ENCODE measurements around the gene HIF1A.
A peak's percentile ranks its signal among the peaks of the same experiment; 100 is the strongest.
"Not testable (repeated sequence)": the region's sequence is repeated elsewhere in the genome, so short reads cannot be mapped to it uniquely, and the experiment has no call there.

The HIF1A gene

DNA sequence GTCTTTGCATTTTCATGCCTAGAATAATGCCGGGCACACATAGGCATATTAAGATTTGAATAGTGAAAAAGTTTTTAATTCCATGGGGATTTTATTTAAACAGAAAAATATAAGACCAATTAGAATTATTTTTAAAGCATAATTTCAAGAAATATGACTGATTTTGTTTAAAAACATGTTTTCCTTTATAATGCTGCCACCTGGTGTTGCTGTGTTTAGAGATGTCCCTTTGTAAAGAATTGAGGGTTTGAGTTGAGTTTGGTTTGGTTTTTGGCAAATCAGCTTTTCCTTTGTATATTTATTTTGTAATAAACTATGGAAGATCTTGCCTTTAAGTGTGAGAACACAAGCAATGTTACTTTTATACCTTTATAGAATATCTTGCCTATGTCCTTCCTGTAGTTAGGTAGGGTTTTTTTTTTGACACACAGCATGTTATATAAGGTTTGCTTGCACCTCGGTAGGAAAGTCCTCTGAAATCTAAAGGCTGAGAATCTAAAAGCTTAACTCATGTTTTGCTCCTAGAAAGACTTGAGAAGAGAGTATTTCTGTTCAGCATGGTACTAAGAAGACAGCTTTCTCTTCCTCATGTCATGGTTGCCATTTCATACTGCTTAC, 35.6 kb downstream of the HIF1A start:
- intact Hi-C loops (cut with DNase I): loop anchor here (2.0 kb wide), 1 partner anchor 270 kb away; no protein-coding TSS in a partner anchor
- peak in 1 of 42 donors; percentile 15 for DNase-seq

DNA sequence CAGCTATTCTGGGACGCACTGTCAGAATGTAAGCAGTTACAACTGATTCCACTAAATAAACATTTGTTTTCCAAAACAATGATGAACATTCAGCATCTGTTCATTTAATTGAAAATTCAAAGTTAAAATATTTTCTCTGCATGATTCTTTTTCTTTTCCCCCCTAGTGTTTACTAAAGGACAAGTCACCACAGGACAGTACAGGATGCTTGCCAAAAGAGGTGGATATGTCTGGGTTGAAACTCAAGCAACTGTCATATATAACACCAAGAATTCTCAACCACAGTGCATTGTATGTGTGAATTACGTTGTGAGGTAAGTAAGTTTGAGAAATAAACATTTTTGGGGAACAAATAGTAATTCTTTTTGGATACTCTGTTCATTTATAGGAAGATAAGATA, 38.7 kb downstream of the HIF1A start:
- intact Hi-C loops (cut with DNase I): no loop called here
- DNase-seq: no peak

DNA sequence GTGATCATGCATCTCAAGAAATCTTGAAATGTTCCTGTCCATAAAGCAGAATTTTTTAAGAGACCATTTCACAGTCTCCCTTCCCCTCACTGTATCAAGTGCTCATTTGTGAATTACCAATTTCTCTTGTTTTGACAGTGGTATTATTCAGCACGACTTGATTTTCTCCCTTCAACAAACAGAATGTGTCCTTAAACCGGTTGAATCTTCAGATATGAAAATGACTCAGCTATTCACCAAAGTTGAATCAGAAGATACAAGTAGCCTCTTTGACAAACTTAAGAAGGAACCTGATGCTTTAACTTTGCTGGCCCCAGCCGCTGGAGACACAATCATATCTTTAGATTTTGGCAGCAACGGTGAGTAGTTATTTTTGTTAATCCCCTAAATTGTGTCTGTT, 41.4 kb downstream of the HIF1A start:
- DNase-seq: no peak
- intact Hi-C loops (cut with DNase I): no loop called here

DNA sequence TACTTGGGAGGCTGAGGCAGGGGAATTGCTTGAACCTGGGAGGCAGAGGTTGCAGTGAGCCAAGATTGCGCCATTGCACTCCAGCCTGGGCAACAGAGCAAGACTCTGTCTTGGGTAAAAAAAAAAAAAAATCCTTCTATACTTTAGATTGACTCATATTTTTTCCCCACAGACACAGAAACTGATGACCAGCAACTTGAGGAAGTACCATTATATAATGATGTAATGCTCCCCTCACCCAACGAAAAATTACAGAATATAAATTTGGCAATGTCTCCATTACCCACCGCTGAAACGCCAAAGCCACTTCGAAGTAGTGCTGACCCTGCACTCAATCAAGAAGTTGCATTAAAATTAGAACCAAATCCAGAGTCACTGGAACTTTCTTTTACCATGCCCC, 42.6 kb downstream of the HIF1A start:
- intact Hi-C loops (cut with DNase I): no loop called here
- DNase-seq: no peak

DNA sequence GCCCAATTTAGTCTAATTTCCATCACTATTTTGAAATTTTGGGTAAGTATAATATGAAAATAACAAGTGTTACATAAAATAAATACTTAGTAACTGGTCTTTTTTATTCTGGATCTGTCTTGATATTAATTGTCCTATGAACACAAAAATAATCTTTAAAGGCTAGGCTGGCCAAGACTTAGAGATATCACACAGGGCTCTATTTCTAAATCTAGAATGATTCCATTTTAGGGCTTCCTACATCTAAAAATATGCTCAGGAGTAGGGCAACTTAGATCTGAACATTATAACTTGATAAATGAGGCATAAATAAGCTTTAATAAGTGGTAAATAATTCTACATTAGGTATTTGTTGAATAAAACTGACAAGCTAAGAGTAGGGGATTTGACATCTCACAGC, 43.8 kb downstream of the HIF1A start:
- intact Hi-C loops (cut with DNase I): no loop called here
- DNase-seq: no peak

DNA sequence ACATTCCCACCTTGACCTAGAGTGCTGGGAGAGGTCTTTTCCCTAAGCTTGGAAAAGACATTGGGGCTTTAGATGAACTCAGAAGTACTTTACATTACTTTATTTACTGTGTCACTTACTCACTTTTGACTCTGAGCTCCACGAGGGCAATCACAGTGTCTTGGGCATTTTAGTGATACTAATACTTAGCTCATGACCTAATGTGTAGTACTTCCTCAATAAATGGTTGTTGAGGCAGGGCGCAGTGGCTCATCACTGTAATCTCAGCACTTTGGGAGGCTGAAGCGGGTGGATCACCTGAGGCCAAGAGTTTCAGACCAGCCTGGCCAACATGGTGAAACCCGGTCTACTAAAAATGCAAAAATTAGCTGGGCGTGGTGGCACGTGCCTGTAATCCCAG, 47.1 kb downstream of the HIF1A start:
- intact Hi-C loops (cut with DNase I): no loop called here
- DNase-seq: no peak

DNA sequence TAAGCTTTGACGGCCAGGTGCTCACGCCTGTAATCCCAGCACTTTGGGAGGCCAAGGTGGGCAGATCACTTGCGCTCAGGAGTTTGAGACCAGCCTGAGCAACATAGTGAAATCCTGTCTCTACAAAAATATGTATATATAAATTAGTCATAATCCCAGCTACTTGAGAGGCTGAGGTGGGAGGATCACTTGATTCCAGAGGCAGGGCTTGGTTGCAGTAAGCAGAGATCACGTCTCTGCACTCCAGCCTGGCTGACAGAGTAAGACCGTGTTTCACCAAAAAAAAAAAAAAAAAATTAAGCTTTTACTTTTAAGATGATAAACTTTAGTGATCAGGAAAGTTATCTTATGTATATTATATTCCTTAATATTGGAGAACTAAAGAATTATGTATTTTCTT, 48.9 kb downstream of the HIF1A start:
- intact Hi-C loops (cut with DNase I): no loop called here
- peak in 3 of 42 donors; percentile 18 to 34 (median 28) for DNase-seq

DNA sequence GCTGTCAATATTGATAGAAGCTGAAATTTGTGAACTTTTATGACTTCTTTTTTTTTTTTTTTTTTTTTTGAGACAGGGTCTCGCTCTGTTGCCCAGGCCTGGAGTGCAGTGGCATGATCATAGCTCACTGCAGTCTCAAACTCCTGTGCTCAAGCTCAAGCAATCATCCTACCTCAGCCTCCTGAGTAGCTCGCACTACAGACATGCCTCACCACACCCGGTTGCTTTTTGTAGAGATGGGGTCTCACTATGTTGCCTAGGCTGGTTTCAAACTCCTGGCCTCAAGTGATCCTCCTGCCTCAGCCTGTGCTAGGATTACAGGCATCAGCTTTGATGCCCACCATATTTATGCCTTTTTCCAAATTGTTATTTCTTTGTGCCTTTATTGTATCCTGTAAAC, 51.0 kb downstream of the HIF1A start:
- intact Hi-C loops (cut with DNase I); DNase-seq: not testable (repeated sequence)

DNA sequence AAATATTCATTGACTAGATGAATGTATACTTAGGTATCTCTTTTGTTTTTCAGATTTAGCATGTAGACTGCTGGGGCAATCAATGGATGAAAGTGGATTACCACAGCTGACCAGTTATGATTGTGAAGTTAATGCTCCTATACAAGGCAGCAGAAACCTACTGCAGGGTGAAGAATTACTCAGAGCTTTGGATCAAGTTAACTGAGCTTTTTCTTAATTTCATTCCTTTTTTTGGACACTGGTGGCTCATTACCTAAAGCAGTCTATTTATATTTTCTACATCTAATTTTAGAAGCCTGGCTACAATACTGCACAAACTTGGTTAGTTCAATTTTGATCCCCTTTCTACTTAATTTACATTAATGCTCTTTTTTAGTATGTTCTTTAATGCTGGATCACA, 51.6 kb downstream of the HIF1A start:
- DNase-seq: no peak
- intact Hi-C loops (cut with DNase I): no loop called here

DNA sequence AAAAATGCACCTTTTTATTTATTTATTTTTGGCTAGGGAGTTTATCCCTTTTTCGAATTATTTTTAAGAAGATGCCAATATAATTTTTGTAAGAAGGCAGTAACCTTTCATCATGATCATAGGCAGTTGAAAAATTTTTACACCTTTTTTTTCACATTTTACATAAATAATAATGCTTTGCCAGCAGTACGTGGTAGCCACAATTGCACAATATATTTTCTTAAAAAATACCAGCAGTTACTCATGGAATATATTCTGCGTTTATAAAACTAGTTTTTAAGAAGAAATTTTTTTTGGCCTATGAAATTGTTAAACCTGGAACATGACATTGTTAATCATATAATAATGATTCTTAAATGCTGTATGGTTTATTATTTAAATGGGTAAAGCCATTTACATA, 52.0 kb downstream of the HIF1A start:
- intact Hi-C loops (cut with DNase I): no loop called here
- no peak for DNase-seq

DNA sequence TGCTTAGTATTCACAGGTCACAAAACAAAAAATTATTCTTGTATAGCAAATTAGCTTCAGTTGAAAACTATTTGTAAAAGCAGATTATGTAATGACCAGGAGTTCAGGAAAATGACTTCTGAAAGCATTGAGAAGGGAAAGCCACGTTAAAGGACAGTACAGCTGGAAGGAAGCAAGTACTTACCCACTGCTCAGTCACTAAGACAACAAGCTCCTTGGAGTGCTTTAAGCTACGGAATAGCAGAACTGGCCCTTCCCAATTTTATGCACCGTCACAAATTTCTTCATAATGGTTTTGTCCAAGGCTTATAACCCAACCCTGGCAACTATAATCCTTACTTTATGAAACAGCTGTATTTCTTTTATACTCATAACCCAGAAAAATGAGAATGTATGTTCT, 54.0 kb downstream of the HIF1A start:
- intact Hi-C loops (cut with DNase I): no loop called here
- DNase-seq: no peak

DNA sequence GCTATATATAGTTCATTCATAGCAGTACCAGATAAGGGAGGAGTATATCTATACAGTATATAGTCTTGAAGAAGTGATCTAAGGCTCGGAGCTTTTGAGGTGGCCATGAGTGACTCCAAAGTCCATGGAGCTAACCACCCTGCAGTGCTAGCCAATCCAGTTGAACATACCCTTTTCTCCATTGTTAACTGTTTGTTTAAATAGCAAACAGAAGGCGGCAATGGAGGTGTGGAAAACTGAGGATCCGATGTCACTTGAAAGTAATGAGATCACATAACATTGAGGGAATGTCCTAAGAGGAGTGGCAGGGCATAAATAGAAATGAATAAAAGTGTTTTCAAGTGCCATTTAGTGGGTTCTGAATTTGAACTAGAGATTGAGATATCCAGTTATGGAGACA, 54.6 kb downstream of the HIF1A start:
- no peak for DNase-seq
- intact Hi-C loops (cut with DNase I): loop anchor here (10.0 kb wide), 1 partner anchor 55 kb away; the partner anchor contains the start of gene HIF1A

DNA sequence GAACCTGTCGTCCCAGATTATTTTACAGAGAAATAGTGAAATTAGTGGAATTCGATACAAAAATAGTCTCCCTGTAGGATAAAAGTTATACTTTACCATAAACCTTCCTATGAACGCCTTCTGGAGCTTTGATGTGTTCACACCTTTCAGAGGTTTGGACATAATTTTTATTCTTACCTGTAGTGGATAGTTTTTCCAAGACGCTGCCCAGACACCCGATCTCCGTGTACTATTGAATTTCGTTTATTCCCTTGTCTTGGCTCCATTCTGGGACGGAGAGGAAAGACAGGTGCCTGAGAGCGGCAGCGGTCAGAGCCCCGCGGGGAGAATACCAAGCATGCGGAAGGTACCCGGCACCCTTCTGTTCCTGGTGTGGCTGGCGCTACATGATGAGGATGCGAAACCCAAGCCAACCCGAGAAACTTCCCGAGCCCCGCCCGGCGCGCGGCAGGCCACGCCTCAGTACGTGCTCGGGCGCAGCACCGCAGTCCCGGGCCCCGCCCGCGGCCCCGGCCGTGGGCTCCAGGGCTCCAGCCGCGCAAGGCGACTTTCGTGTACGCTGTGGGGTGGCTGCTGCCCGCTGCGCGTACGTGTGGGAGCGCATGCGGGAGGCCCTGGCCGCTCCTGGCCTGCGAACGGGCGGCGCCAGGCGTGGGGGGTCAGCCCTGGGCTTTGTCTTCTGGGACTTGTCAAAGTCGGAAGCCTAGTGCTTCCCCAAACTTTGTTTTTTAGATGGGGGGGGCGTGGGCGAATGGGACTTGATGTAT, 55.6 kb downstream of the HIF1A start:
- peak; percentile 50 to 92 (median 82) for DNase-seq
- intact Hi-C loops (cut with DNase I): loop anchor here (10.0 kb wide), 1 partner anchor 56 kb away; the partner anchor contains the start of gene HIF1A

DNA sequence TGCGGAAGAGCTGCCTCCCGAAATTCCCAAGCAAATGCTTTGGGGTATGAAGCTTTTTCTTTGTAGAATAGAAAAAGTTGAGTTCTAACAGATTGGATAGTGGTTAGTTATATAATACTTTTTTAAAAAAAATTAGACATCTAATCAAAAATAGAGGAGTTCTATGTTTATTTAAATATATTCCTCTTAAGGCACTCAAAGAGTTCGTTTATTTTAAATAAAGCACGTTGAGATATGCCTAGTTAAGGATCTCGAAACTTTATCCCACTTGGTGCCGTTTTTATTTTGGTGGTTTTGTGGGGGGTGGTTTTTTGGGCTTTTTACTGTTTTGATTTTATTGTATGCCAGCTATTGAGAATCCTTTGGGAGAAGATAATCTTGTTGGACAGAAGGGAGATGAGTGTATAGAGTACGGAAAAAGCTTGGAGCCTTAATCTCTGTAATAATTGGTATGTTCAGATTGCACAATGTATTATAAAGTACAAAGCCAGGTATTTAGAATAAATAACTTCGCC, 56.2 kb downstream of the HIF1A start:
- intact Hi-C loops (cut with DNase I): loop anchor here (10.0 kb wide), 1 partner anchor 57 kb away; the partner anchor contains the start of gene HIF1A
- no peak for DNase-seq

DNA sequence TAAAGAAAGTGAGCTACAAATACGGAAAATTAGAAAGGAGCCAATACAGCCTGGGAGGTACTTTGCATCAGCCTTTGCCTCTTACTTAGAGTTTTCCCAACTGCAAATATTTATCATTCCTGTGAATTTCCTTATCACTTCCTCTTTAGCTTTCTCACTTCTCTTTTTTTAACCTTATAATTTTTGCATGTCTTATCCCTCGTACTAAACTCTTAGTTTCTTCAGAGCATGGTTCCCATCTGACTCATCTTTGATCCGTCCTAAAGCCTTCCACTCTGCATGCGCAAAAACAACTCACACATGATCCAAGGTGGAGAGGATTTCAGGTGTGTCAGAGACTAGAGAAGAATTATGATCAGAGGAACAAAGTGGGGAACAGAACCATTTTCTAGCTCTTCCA, 57.3 kb downstream of the HIF1A start:
- intact Hi-C loops (cut with DNase I): loop anchor here (10.0 kb wide), 1 partner anchor 58 kb away; the partner anchor contains the start of gene HIF1A
- DNase-seq: no peak

DNA sequence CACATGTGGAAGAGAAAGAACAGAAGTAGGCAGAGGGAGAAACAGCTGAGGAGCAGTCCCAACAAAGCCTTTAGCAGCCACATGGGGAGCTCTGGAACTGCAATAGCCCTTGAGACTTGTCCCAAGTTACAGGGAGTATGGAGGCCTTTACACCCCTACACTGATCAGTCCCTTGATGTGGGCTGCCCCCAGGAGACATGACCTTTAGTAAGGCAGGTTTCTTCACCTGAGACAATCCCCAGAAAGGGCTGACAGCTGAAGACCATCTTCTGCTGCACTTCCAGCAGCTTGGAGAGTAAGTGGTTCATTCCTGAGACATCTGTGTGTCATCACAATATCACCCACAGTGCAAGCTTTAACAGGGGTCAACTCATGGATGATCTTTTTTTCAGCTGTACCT, 58.3 kb downstream of the HIF1A start:
- intact Hi-C loops (cut with DNase I): loop anchor here (10.0 kb wide), 1 partner anchor 59 kb away; the partner anchor contains the start of gene HIF1A
- DNase-seq: no peak

DNA sequence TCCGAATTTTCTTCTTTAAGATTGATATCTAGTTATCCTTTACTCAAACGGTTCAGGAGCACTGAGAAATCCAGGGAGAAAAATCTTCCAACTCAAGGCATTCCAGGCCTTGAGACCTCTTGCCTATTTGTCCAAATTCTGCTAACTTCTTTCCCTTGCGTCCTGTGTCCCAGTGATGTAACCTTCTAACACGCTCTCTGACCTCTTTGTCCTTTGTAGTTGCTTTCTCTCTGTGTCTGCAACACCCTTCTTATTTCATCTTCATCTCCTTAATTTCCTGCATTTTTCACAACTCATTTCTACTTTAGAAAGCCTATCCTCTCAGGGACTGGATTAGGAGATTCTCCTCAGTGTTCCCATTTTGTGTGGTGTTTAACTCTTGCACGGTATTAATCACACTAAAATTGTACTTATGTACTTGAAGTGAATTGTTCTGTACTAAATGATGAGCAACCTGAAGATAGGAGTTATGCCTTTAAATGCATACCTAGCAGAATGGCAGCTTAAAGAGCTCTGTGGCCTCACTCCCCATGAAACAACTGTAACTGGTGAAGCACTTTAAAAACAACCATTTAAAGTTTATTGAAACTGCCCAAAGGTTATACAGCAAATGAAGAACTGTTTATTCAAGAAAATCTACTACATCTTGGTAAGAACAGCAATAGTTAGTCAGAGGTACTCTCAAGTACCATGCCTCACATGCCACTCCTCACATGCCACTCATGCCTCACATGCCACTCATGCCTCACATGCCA, 59.5 kb downstream of the HIF1A start:
- no peak for DNase-seq
- intact Hi-C loops (cut with DNase I): loop anchor here (10.0 kb wide), 1 partner anchor 60 kb away; the partner anchor contains the start of gene HIF1A

DNA sequence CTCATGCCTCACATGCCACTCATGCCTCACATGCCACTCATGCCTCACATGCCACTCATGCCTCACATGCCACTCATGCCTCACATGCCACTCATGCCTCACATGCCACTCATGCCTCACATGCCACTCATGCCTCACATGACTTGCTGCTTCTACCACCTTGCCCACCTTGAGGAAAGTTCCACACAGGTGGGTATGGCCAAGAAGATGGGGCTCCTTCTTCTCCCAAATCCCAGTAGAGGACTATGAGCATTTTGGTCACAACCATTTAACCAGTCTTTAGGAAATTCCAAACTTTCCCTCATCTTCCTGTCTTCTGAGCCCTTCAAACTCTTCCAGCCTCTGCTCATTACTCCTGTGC, 60.0 kb downstream of the HIF1A start:
- intact Hi-C loops (cut with DNase I): loop anchor here (10.0 kb wide), 1 partner anchor 61 kb away; the partner anchor contains the start of gene HIF1A
- not testable (repeated sequence) for DNase-seq

DNA sequence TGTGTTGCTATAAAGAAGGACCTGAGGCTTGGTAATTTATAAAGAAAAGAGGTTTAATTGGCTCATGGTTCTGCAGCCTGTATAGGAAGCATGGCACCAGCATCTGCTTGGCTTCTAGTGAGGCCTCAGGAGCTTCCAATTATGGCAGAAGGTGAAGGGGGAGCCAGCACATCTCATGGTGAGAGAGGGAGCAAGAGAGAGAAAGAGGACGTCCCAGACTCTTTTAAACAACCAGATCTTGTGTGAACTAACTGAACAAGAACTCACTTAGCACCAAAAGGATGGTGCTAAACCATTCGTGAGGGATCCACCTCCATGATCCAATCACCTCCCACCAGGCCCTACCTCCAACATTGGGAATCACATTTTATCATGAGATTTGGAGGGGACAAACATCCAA, 60.8 kb downstream of the HIF1A start:
- intact Hi-C loops (cut with DNase I): loop anchor here (10.0 kb wide), 1 partner anchor 61 kb away; the partner anchor contains the start of gene HIF1A
- no peak for DNase-seq

Measured in head of caudate nucleus (tissue), 42 donors.